HepG2 (cell line): ENCODE data around the gene ZNF207. TPM values are rescaled to one million over a fixed set of nuclear protein-coding genes. Genes with fewer than 3 reads are reported as not detected.

ENCODE experiments used
- AGO2 ChIP-seq: fragments of 200-400 bp; formaldehyde crosslinking; optimal IDR thresholded peaks from 2 replicates; pipeline ENCODE3; 2017; ENCODE audit warnings: mild to moderate bottlenecking, low read depth, low read length, moderate library complexity
- CBFB ChIP-seq: sonication (generic); formaldehyde crosslinking; IDR thresholded peaks from 2 replicates; pipeline ENCODE4 v1.4.0; 2020; ENCODE audit warnings: missing genetic modification reagents
- DRAP1 ChIP-seq: IDR thresholded peaks from 2 replicates; pipeline ENCODE4 v1.6.1; 2016; ENCODE audit warnings: missing genetic modification reagents, missing compliant biosample characterization
- GATAD1 ChIP-seq: IDR thresholded peaks from 2 replicates; pipeline ENCODE4 v1.6.1; 2016; ENCODE audit warnings: missing genetic modification reagents, missing compliant biosample characterization
- GFI1 ChIP-seq: sonication (generic); formaldehyde crosslinking; IDR thresholded peaks from 2 replicates; pipeline ENCODE4 v1.5.0; 2020; ENCODE audit warnings: missing genetic modification reagents, mild to moderate bottlenecking, borderline replicate concordance
- HNRNPK ChIP-seq: fragments of 200-400 bp; formaldehyde crosslinking; IDR thresholded peaks from 2 replicates; pipeline ENCODE4 v1.6.1; 2018; ENCODE audit warnings: low read length, low read depth, moderate library complexity, mild to moderate bottlenecking; ENCODE audit not compliant: poor library complexity, severe bottlenecking
- MTA1 ChIP-seq: sonication (generic); formaldehyde crosslinking; IDR thresholded peaks from 2 replicates; pipeline ENCODE4 v1.4.0; 2020; ENCODE audit warnings: missing genetic modification reagents, mild to moderate bottlenecking, borderline replicate concordance
- NCOA1 ChIP-seq: sonication (generic); formaldehyde crosslinking; IDR thresholded peaks from 2 replicates; pipeline ENCODE4 v1.9.0; 2021; ENCODE audit warnings: missing genetic modification reagents
- NFKBIZ ChIP-seq: IDR thresholded peaks from 2 replicates; pipeline ENCODE4 v1.6.1; 2018; ENCODE audit warnings: missing genetic modification reagents, missing compliant biosample characterization
- NR2F6 ChIP-seq, 2 experiments: IDR thresholded peaks; 2 replicates each; pipeline ENCODE4 v1.6.1; 2016; ENCODE audit warnings: antibody characterized with exemption in 1 of 2, mild to moderate bottlenecking in 1 of 2
- POLR2AphosphoS2 ChIP-seq: IDR thresholded peaks from 2 replicates; pipeline ENCODE4 v1.6.1; 2011; ENCODE audit warnings: low read depth, low read length, improper control_type of control experiment
- REL ChIP-seq: sonication (generic); formaldehyde crosslinking; conservative IDR thresholded peaks from 2 replicates; pipeline ENCODE4 v1.8.0; 2022; ENCODE audit warnings: mild to moderate bottlenecking, missing genetic modification reagents, moderate library complexity
- SP2 ChIP-seq: sonication (generic); formaldehyde crosslinking; IDR thresholded peaks from 2 replicates; pipeline ENCODE4 v1.5.1; 2020; ENCODE audit warnings: mild to moderate bottlenecking, missing genetic modification reagents
- ZNF333 ChIP-seq: sonication (generic); formaldehyde crosslinking; IDR thresholded peaks from 2 replicates; pipeline ENCODE4 v1.4.0; 2020; ENCODE audit warnings: mild to moderate bottlenecking, missing genetic modification reagents, borderline replicate concordance
- ZNF33A ChIP-seq: sonication (generic); formaldehyde crosslinking; IDR thresholded peaks from 2 replicates; pipeline ENCODE4 v1.5.1; 2020; ENCODE audit warnings: missing genetic modification reagents, mild to moderate bottlenecking, moderate library complexity, borderline replicate concordance
- ZNF619 ChIP-seq: sonication (generic); formaldehyde crosslinking; IDR thresholded peaks from 2 replicates; pipeline ENCODE4 v1.4.0; 2020; ENCODE audit warnings: mild to moderate bottlenecking, missing genetic modification reagents
- ZNF777 ChIP-seq: sonication (generic); formaldehyde crosslinking; IDR thresholded peaks from 2 replicates; pipeline ENCODE4 v1.4.0; 2020; ENCODE audit warnings: missing genetic modification reagents
- ZNF792 ChIP-seq: IDR thresholded peaks from 2 replicates; pipeline ENCODE4 v1.6.1; 2016
- polyA plus RNA-seq, 8 experiments: library from polyadenylated mRNA; depleted of rRNA in 3 of 8; stranded (reverse) in 7 of 8; unstranded in 1 of 8; fragments of >200 nt; fragmentation: Illumina TruSeq in 4 of 8; extraction: Trizol in 4 of 8; gene quantifications; 2 replicates each; pipeline versions ENCODE4 v1.2.1 to v1.2.3, GENCODE V29; 2011 to 2016; ENCODE audit warnings: low read depth in 4 of 8, missing spikeins in 1 of 8, mixed read lengths in 1 of 8; ENCODE audit not compliant: insufficient read depth in 1 of 8
- total RNA-seq, 5 experiments: library from RNA; depleted of rRNA; stranded (reverse); fragments of >200 nt; fragmentation: Illumina TruSeq; extraction: Trizol; gene quantifications; 2 replicates each; pipeline ENCODE4 v1.2.3, GENCODE V29; 2016; ENCODE audit warnings: low read depth in 1 of 5
- TF ChIP-seq, protein P1 (sequence below): sonication (generic); formaldehyde crosslinking; IDR thresholded peaks from 2 replicates; pipeline ENCODE4 v1.4.0; 2020; ENCODE audit warnings: missing genetic modification reagents
- TF ChIP-seq, protein P2 (sequence below): sonication (generic); formaldehyde crosslinking; IDR thresholded peaks from 2 replicates; pipeline ENCODE4 v1.5.0; 2020; ENCODE audit warnings: mild to moderate bottlenecking, missing genetic modification reagents, borderline replicate concordance

The ZNF207 gene
- total and polyA plus RNA-seq, 2 of the 13 experiments (the other 11 are each of a cell fraction or from before 2014, with no cell fraction given): 150 to 164 TPM

DNA sequence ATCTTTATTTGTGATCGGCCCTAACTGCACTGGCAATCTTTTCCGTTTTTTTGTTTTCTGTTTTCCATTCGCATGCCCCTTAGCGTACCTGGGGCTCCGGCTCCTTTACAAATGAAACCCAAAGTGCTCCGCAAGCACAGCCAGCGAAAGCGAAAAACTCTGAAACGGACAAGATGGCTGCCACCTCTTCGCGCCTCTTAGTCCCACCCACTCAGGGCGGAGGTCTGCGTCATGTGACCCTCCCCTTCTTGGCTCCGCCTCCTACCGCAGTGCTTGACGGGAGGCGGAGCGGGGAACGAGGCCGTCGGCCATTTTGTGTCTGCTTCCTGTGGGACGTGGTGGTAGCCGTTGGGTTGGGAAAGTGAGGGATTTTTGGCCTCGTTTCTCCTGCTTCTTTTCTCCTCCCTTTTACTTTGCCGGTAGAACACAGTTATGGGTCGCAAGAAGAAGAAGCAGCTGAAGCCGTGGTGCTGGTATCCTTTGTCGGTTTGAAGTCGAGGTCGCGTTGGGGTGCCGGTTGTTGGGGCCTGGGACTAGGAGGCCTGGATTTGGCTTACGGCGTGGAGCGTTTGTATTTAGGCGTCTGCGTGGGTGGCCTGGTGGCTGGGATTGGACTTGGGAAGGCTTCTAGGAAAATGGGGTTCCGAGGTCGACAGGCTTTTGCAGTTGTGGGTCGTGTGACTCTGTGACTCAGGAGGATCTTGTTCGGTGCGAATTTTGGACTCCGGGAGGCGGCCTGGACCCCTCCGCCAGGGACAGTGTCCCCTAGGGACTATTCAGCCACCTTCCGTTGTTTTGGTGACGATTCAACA, at the start of gene ZNF207 (continued):
- no peak for TF ChIP-seq SP2 (CRISPR knock-in tag)
- TF ChIP-seq, protein P1, sequence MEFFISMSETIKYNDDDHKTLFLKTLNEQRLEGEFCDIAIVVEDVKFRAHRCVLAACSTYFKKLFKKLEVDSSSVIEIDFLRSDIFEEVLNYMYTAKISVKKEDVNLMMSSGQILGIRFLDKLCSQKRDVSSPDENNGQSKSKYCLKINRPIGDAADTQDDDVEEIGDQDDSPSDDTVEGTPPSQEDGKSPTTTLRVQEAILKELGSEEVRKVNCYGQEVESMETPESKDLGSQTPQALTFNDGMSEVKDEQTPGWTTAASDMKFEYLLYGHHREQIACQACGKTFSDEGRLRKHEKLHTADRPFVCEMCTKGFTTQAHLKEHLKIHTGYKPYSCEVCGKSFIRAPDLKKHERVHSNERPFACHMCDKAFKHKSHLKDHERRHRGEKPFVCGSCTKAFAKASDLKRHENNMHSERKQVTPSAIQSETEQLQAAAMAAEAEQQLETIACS (CRISPR knock-in tag): 0 out of 2 replicates have a peak, but pooled peaks have one; percentile 14
- peak; percentile 45; the same call in 1 of the 2 replicates for TF ChIP-seq ZNF777 (CRISPR knock-in tag)
- TF ChIP-seq CBFB (CRISPR knock-in tag): peak; percentile 40; the same call in 1 of the 2 replicates
- no peak for TF ChIP-seq NR2F6 (IDR thresholded peaks at IDR 0.05)
- TF ChIP-seq NR2F6 (CRISPR knock-in tag; IDR thresholded peaks at IDR 0.05): no peak
- peak; percentile 75 for TF ChIP-seq AGO2
- no peak; the same call in 1 of the 2 replicates for TF ChIP-seq REL
- TF ChIP-seq POLR2AphosphoS2: peak; percentile 89; the same call in 1 of the 2 replicates
- no peak for TF ChIP-seq HNRNPK
- TF ChIP-seq GFI1 (CRISPR knock-in tag): no peak
- TF ChIP-seq ZNF619: no peak
- peak; percentile 94 for TF ChIP-seq DRAP1
- peak; percentile 66; the same call in 1 of the 2 replicates for TF ChIP-seq NFKBIZ (CRISPR knock-in tag)
- no peak for TF ChIP-seq ZNF33A
- TF ChIP-seq ZNF333: 0 out of 2 replicates have a peak, but pooled peaks have one; percentile 40
- 0 out of 2 replicates have a peak, but pooled peaks have one; percentile 22 for TF ChIP-seq ZNF792 (CRISPR knock-in tag)
- peak; percentile 86 for TF ChIP-seq GATAD1 (CRISPR knock-in tag)
- TF ChIP-seq NCOA1 (CRISPR knock-in tag): no peak
- TF ChIP-seq, protein P2, sequence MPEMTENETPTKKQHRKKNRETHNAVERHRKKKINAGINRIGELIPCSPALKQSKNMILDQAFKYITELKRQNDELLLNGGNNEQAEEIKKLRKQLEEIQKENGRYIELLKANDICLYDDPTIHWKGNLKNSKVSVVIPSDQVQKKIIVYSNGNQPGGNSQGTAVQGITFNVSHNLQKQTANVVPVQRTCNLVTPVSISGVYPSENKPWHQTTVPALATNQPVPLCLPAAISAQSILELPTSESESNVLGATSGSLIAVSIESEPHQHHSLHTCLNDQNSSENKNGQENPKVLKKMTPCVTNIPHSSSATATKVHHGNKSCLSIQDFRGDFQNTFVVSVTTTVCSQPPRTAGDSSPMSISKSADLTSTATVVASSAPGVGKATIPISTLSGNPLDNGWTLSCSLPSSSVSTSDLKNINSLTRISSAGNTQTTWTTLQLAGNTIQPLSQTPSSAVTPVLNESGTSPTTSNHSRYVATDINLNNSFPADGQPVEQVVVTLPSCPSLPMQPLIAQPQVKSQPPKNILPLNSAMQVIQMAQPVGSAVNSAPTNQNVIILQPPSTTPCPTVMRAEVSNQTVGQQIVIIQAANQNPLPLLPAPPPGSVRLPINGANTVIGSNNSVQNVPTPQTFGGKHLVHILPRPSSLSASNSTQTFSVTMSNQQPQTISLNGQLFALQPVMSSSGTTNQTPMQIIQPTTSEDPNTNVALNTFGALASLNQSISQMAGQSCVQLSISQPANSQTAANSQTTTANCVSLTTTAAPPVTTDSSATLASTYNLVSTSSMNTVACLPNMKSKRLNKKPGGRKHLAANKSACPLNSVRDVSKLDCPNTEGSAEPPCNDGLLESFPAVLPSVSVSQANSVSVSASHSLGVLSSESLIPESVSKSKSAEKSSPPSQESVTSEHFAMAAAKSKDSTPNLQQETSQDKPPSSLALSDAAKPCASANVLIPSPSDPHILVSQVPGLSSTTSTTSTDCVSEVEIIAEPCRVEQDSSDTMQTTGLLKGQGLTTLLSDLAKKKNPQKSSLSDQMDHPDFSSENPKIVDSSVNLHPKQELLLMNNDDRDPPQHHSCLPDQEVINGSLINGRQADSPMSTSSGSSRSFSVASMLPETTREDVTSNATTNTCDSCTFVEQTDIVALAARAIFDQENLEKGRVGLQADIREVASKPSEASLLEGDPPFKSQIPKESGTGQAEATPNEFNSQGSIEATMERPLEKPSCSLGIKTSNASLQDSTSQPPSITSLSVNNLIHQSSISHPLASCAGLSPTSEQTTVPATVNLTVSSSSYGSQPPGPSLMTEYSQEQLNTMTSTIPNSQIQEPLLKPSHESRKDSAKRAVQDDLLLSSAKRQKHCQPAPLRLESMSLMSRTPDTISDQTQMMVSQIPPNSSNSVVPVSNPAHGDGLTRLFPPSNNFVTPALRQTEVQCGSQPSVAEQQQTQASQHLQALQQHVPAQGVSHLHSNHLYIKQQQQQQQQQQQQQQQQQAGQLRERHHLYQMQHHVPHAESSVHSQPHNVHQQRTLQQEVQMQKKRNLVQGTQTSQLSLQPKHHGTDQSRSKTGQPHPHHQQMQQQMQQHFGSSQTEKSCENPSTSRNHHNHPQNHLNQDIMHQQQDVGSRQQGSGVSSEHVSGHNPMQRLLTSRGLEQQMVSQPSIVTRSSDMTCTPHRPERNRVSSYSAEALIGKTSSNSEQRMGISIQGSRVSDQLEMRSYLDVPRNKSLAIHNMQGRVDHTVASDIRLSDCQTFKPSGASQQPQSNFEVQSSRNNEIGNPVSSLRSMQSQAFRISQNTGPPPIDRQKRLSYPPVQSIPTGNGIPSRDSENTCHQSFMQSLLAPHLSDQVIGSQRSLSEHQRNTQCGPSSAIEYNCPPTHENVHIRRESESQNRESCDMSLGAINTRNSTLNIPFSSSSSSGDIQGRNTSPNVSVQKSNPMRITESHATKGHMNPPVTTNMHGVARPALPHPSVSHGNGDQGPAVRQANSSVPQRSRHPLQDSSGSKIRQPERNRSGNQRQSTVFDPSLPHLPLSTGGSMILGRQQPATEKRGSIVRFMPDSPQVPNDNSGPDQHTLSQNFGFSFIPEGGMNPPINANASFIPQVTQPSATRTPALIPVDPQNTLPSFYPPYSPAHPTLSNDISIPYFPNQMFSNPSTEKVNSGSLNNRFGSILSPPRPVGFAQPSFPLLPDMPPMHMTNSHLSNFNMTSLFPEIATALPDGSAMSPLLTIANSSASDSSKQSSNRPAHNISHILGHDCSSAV (CRISPR knock-in tag): 0 out of 2 replicates have a peak, but pooled peaks have one; percentile 54
- TF ChIP-seq MTA1 (CRISPR knock-in tag): no peak
